Neutrophil (primary cell): ENCODE results near the gene PRMT3.
"Not testable (repeated sequence)": the region's sequence is repeated elsewhere in the genome, so short reads cannot be mapped to it uniquely, and the experiment has no call there.

Experiments
- H3K27ac ChIP-seq: fragments of 200-600 bp; sonication (generic); 2 replicates; pipeline ENCODE4 v1.5.1; 2016; ENCODE audit warnings: mild to moderate bottlenecking, moderate library complexity
- H3K27me3 ChIP-seq: fragments of 200-600 bp; sonication (generic); 2 replicates; pipeline ENCODE4 v1.6.0; 2016; ENCODE audit warnings: mild to moderate bottlenecking
- H3K36me3 ChIP-seq: fragments of 200-600 bp; sonication (generic); 2 replicates; pipeline ENCODE4 v1.5.1; 2017
- H3K4me1 ChIP-seq, 2 experiments: fragments of 200-600 bp in 1 of 2; sonication (generic) in 1 of 2; 1 replicate in 1 of 2; 2 replicates in 1 of 2; pipeline versions ENCODE4 v1.5.1 to v1.6.1; 2013 to 2016; ENCODE audit warnings: low read depth in 1 of 2, low read length in 1 of 2, mild to moderate bottlenecking in 1 of 2, moderate library complexity in 1 of 2; ENCODE audit not compliant: control insufficient read depth in 1 of 2, insufficient read depth in 1 of 2
- H3K4me3 ChIP-seq, 2 experiments: fragments of 200-600 bp in 1 of 2; sonication (generic) in 1 of 2; 1 replicate in 1 of 2; 2 replicates in 1 of 2; pipeline ENCODE4 v1.5.1; 2013 to 2016; ENCODE audit warnings: low read depth in 1 of 2, low read length in 1 of 2, mild to moderate bottlenecking in 1 of 2, moderate library complexity in 1 of 2
- H3K9me3 ChIP-seq: fragments of 200-600 bp; sonication (generic); 2 replicates; pipeline ENCODE4 v1.5.1; 2016
- TF ChIP-seq, protein P1 (sequence below): fragments of 200-600 bp; sonication (generic); IDR thresholded peaks from 2 replicates; pipeline ENCODE4 v1.5.1; 2016; ENCODE audit warnings: antibody characterized with exemption

Gene PRMT3

GRCh38 chr11:20477418-20478090 lies 90.0 kb downstream of the PRMT3 start:
- H3K27ac ChIP-seq = no peak overlapping the region
- peaks cover 0 to 5% of the 10 kb centered on the region in 2 experiments for H3K4me1 ChIP-seq
- H3K9me3 ChIP-seq = no peaks in the 10 kb centered on the region
- H3K4me3 ChIP-seq = no peak overlapping the region
- H3K36me3 ChIP-seq = no peaks in the 10 kb centered on the region
- no peaks in the 10 kb centered on the region for H3K27me3 ChIP-seq
- TF ChIP-seq, protein P1, sequence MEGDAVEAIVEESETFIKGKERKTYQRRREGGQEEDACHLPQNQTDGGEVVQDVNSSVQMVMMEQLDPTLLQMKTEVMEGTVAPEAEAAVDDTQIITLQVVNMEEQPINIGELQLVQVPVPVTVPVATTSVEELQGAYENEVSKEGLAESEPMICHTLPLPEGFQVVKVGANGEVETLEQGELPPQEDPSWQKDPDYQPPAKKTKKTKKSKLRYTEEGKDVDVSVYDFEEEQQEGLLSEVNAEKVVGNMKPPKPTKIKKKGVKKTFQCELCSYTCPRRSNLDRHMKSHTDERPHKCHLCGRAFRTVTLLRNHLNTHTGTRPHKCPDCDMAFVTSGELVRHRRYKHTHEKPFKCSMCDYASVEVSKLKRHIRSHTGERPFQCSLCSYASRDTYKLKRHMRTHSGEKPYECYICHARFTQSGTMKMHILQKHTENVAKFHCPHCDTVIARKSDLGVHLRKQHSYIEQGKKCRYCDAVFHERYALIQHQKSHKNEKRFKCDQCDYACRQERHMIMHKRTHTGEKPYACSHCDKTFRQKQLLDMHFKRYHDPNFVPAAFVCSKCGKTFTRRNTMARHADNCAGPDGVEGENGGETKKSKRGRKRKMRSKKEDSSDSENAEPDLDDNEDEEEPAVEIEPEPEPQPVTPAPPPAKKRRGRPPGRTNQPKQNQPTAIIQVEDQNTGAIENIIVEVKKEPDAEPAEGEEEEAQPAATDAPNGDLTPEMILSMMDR = no peak

DNA sequence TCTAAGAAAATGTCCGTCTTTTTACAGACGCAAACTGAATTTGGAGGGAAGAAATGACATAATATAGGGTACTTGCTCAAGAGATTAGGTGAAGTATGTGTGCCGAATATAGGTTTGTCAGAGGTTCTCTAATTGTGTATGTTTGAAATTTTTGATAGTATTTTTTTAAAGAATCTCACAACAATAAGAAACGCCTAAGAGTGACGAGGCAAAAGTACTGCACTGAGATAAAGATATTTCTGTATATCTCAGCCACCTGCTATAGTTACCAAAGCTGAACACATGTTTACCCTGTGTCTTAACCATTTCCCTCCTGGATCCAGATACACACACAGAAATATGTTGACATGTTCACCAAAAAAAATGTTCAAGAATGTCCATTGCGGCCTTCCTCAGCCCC lies 92.0 kb downstream of the PRMT3 start:
- TF ChIP-seq, protein P1 = no peak
- peaks cover 0 to 8% of the 10 kb centered on the region in 2 experiments for H3K4me1 ChIP-seq
- no peak overlapping the region for H3K27ac ChIP-seq
- H3K9me3 ChIP-seq = no peaks in the 10 kb centered on the region
- no peaks in the 10 kb centered on the region for H3K36me3 ChIP-seq
- H3K4me3 ChIP-seq = no peak overlapping the region
- no peaks in the 10 kb centered on the region for H3K27me3 ChIP-seq

DNA sequence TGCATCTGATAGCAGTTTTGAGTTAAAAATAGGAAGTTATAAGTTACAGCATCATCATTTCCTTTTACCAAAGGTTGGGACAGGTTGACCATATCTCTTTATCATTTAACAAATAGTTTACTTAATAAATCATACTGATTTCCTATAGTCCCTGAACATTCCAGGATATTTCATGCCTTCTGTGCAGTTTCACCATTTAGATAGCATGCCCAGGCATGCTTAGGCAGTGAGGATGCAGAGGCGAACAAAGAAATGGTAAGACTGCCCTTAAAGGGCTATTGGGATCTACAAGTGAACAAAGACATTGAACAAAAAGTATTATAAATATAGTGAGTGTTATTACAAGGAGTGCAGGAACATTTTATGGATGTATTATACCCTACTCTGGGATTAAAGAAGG lies 96.4 kb downstream of the PRMT3 start:
- Histone ChIP-seq H3K4me3 (no peak overlapping the region), H3K27ac (no peak overlapping the region), H3K9me3 (no peaks in the 10 kb centered on the region), H3K36me3 (no peaks in the 10 kb centered on the region), H3K4me1 (peaks cover 0 to 6% of the 10 kb centered on the region in 2 experiments), H3K27me3 (no peaks in the 10 kb centered on the region)
- TF ChIP-seq, protein P1 = no peak

DNA sequence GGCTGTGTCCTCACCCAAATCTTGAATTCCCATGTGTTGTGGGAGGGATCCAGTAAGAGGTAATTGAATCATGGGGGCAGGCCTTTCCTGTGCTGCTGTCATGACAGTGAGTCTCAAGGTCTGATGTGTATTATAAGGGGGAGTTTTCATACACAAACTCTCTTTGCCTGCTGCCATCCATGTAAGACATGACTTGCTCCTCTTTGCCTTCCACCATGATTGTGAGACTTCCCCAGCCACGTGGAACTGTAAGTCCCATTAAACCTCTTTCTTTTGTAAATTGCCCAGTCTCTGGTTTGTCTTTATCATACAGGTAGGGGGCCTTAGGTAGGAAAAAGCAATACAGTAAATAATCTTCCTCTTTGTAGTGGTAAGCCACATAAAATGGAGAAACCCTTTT lies 96.9 kb downstream of the PRMT3 start:
- not testable (repeated sequence) for H3K27me3 ChIP-seq, H3K27ac ChIP-seq, H3K4me1 ChIP-seq, H3K9me3 ChIP-seq, H3K4me3 ChIP-seq, H3K36me3 ChIP-seq

DNA sequence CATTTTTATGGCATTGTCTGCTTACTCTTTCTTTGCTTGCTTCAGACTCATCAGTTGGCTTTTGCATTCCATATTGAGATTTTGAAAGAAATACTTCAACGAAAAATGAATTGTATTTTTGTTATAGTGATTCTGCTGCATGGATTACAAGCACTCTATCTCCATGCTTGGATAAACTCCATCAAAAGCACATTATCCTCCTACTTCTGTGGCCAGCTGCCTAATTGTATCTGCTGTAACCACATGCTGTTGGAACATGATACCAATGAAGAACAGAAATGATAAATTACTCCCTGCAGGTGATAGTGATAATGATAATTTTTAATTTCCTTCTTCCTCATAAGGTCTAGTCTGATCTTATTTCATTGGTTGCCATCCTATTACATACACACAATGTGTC lies 100.8 kb downstream of the PRMT3 start:
- H3K9me3 ChIP-seq = no peaks in the 10 kb centered on the region
- H3K27ac ChIP-seq = no peak overlapping the region
- TF ChIP-seq, protein P1 = no peak

DNA sequence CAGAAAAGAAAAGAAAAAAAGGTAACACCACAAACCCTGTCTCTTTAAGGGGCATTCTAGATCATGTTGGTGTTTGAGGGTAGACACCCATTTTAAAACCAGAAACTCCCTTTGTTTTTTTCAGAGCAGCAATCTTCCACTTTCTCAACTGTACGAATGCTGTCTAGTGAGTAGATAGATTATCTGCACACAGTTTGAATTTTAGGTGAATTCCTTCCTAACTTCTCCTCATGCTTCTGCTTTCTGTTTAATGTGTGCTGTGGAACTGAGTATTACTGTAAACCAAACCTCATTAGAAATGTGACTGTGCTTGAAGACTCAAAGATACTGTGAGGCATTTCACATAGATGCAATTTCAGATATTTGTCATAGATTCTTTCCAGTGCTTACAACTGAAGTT lies 102.4 kb downstream of the PRMT3 start:
- Histone ChIP-seq H3K4me3 (no peak overlapping the region), H3K27me3 (no peaks in the 10 kb centered on the region), H3K9me3 (no peaks in the 10 kb centered on the region), H3K27ac (no peak overlapping the region), H3K36me3 (no peaks in the 10 kb centered on the region), H3K4me1 (no peaks in the 10 kb centered on the region)
- TF ChIP-seq, protein P1 = no peak

More for the DNA sequence above, 100.8 kb downstream of the PRMT3 start:
- H3K36me3 ChIP-seq = no peaks in the 10 kb centered on the region
- H3K4me3 ChIP-seq = no peak overlapping the region
- no peaks in the 10 kb centered on the region for H3K27me3 ChIP-seq
- peaks cover 0 to 6% of the 10 kb centered on the region in 2 experiments for H3K4me1 ChIP-seq
